Activated naive CD8-positive, alpha-beta T cell treated with anti-CD3 and anti-CD28 coated beads, Interleukin-2, amount 10 ng/mL, durations not matched to agents 7 days and 5 days (primary cell): ENCODE results near the gene MED19. TPM values are rescaled to one million over a fixed set of nuclear protein-coding genes. Genes with fewer than 3 reads are reported as not detected.
"Not testable (repeated sequence)": the region's sequence is repeated elsewhere in the genome, so short reads cannot be mapped to it uniquely, and the experiment has no call there.

Source experiments
- ATAC-seq: fragments of 150-1000 bp; cut with Tn5 transposase; one replicate; pipeline ENCODE4 v1.10.0; 2021; ENCODE audit warnings: low read depth, moderate library complexity
- POLR2A ChIA-PET: fragments of 350-600 bp; sonication (Branson Sonifier 250); formaldehyde crosslinking; loops from one replicate; lab custom pipeline; 2021; ENCODE audit warnings: antibody characterized with exemption; lab: Charles Lee
- DNase-seq: peaks from one replicate; pipeline ENCODE4 v3.0.0; 2021
- H3K27ac Mint-ChIP-seq: one replicate; pipeline ENCODE4 v1.8.0; 2022; ENCODE audit warnings: mild to moderate bottlenecking, mixed read lengths
- H3K27me3 Mint-ChIP-seq: one replicate; pipeline ENCODE4 v1.8.0; 2022; ENCODE audit warnings: mild to moderate bottlenecking, moderate library complexity, mixed read lengths
- H3K36me3 Mint-ChIP-seq: one replicate; pipeline ENCODE4 v1.8.0; 2021; ENCODE audit warnings: mild to moderate bottlenecking, mixed read lengths
- H3K4me1 Mint-ChIP-seq: one replicate; pipeline ENCODE4 v1.8.0; 2021; ENCODE audit warnings: mixed read lengths
- H3K4me3 Mint-ChIP-seq: one replicate; pipeline ENCODE4 v1.8.0; 2022; ENCODE audit warnings: mild to moderate bottlenecking, moderate library complexity, mixed read lengths
- H3K9me3 Mint-ChIP-seq: one replicate; pipeline ENCODE4 v1.8.0; 2021; ENCODE audit warnings: mixed read lengths
- total RNA-seq, 2 experiments: library from RNA; stranded (reverse); gene quantifications; one replicate each; pipeline ENCODE4 v1.2.3, GENCODE V29; 2021

Gene MED19
- total RNA-seq, 2 experiments from 2014 or later: 13.1 to 14.0 TPM

GRCh38 chr11:57732661-57733060 lies 20.6 kb upstream of the MED19 start:
- ATAC-seq: no peak
- POLR2A ChIA-PET: interaction anchor here (1.1 kb wide), 1 partner anchor 13 kb away, joined by 3 read pairs; no protein-coding TSS in a partner anchor
- Mint-ChIP-seq H3K4me1 (peaks cover 14% of the 10 kb centered on the region), H3K4me3 (no peak overlapping the region), H3K27me3 (no peaks in the 10 kb centered on the region), H3K9me3 (no peaks in the 10 kb centered on the region), H3K36me3 (peaks cover 6% of the 10 kb centered on the region), H3K27ac (no peak overlapping the region)
- DNase-seq: no peak

GRCh38 chr11:57729479-57729878 lies 17.5 kb upstream of the MED19 start:
- ATAC-seq (no peak), DNase-seq (no peak)
- H3K9me3 Mint-ChIP-seq: no peaks in the 10 kb centered on the region
- H3K36me3 Mint-ChIP-seq: peaks cover 6% of the 10 kb centered on the region
- no peaks in the 10 kb centered on the region for H3K27me3 Mint-ChIP-seq
- H3K4me1 Mint-ChIP-seq: peaks cover 5% of the 10 kb centered on the region
- H3K4me3 Mint-ChIP-seq: no peak overlapping the region
- POLR2A ChIA-PET: no interaction called here
- no peak overlapping the region for H3K27ac Mint-ChIP-seq

DNA sequence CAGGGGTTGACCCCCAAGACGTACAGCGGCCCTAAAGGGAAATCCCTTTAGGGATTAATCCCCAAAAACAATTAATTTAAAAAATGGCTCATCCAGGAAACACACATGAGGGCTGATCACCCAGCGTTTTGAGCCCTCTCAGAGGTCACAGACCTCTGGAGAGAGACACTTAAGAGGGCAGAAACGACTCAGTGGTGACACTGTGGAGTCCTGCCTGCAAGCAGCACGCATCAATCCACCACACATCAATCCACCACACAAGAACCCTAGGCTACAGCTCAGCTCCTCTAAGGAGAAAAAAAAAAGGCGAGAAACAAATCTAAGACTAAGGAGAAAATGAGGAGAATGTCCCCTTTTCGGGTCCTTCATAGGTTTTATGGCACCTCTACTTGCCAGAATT lies 16.8 kb upstream of the MED19 start:
- POLR2A ChIA-PET: no interaction called here
- no peak overlapping the region for H3K4me3 Mint-ChIP-seq
- no peak for ATAC-seq
- peaks cover 4% of the 10 kb centered on the region for H3K36me3 Mint-ChIP-seq
- H3K9me3 Mint-ChIP-seq: no peaks in the 10 kb centered on the region
- no peak for DNase-seq
- H3K27me3 Mint-ChIP-seq: no peaks in the 10 kb centered on the region
- H3K4me1 Mint-ChIP-seq: peaks cover 5% of the 10 kb centered on the region
- H3K27ac Mint-ChIP-seq: no peak overlapping the region

DNA sequence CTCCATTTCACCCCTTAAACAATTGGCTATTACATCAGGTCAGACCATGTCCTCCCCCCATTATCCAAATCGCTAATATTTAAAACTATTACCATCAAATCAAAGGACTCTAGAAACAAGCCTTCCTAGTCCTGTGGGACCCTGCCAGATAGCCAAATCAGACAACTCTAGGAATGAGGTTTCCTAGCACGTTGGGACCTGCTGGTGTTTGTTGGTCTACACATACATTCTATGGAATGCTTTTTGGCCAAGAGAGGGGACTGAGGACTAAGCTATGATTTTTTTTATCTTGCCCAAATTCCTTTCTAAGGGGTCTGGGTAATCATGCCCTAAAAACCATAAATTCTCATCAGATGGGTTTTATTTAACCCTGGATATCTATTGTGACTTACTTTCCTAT lies 15.2 kb upstream of the MED19 start:
- no peak overlapping the region for H3K27ac Mint-ChIP-seq
- POLR2A ChIA-PET: no interaction called here

GRCh38 chr11:57716726-57717125 lies 4.7 kb upstream of the MED19 start:
- H3K4me3 Mint-ChIP-seq, H3K9me3 Mint-ChIP-seq, POLR2A ChIA-PET, ATAC-seq, H3K27ac Mint-ChIP-seq, H3K27me3 Mint-ChIP-seq, DNase-seq: not testable (repeated sequence)
- Mint-ChIP-seq H3K4me1 (peaks cover 12% of the 10 kb centered on the region), H3K36me3 (peaks cover 10% of the 10 kb centered on the region)

More for the DNA sequence above, 15.2 kb upstream of the MED19 start:
- no peaks in the 10 kb centered on the region for H3K27me3 Mint-ChIP-seq
- H3K4me1 Mint-ChIP-seq: peaks cover 5% of the 10 kb centered on the region
- ATAC-seq (no peak), DNase-seq (no peak)
- H3K36me3 Mint-ChIP-seq: peaks cover 4% of the 10 kb centered on the region
- no peak overlapping the region for H3K4me3 Mint-ChIP-seq
- no peaks in the 10 kb centered on the region for H3K9me3 Mint-ChIP-seq

DNA sequence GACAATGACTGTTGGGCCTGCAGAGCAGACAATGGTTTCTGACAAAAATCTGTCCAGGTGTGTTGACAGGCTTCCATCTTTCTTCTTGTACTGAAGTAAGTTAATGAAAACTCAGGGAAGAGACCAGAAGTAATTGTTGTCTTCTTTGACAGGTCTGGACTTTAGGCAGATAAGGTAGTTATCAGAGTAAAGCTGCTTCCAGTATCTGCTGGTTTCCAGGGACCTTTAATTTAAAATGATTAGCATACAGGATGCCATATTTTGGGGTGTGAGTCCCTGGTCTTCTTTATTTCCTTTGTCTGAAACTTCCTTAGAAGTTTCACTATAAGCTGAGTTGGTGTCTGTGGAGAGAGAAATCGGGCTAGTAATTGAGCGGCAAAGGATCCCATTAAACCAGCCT lies 1.8 kb upstream of the MED19 start:
- peaks cover 28% of the 10 kb centered on the region for H3K4me1 Mint-ChIP-seq
- H3K27ac Mint-ChIP-seq: peak overlapping the region; percentile 93
- H3K27me3 Mint-ChIP-seq: no peaks in the 10 kb centered on the region
- POLR2A ChIA-PET: interaction anchor here (1.0 kb wide), 2 partner anchors 18 to 28 kb away, joined by 6 read pairs; partner anchors contain the start of gene SELENOH
- peak overlapping the region; percentile 97 for H3K4me3 Mint-ChIP-seq
- H3K9me3 Mint-ChIP-seq: no peaks in the 10 kb centered on the region
- ATAC-seq: no peak
- H3K36me3 Mint-ChIP-seq: peaks cover 8% of the 10 kb centered on the region
- no peak for DNase-seq

DNA sequence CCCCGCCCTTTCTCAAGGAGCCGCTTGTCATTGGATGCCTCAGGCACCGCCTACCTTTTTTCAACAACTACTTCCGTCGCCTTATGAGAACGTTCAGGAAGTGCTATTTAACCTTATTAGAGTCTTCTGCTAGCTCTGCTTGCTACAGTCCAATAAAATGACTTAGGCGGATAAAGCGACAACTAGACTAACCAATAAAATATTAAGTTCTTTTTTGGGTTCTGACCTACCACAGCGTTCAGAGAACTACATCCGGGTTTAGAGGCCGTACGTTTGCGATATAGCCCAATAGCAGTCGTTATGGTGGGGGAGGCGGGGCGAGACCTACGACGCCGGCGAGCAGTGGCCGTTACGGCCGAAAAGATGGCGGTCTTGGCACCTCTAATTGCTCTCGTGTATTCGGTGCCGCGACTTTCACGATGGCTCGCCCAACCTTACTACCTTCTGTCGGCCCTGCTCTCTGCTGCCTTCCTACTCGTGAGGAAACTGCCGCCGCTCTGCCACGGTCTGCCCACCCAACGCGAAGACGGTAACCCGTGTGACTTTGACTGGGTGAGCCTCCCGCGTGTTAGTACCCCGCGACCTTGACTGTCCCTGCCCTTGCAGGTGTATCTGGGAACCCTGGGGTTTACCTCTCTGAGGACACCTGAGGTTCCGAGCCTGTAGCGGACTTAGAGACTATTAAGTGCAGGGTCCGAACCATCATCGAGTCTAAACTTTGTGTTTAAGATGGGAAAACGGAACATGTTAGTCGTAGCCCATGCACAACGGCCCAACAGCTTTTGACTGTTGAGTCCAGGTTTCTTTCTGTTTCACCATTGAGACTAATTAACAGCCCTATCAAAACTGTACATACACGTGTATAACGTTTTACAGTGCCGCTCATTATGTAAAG lies 488 bp upstream of the MED19 start, which contains the start of gene TMX2:
Gene TMX2, plus strand, starts transcription at position 338 of the 895 bp plus-strand sequence. Its CDS starts 26 bp downstream, at position 364.
- H3K27me3 Mint-ChIP-seq: no peaks in the 10 kb centered on the region
- H3K4me1 Mint-ChIP-seq: peaks cover 36% of the 10 kb centered on the region
- DNase-seq (peak; percentile 86), ATAC-seq (peak; percentile 96)
- H3K36me3 Mint-ChIP-seq: peaks cover 7% of the 10 kb centered on the region
- peak within 1 kb of the TSS; percentile 93 for H3K27ac Mint-ChIP-seq
- peak within 1 kb of the TSS; percentile 97 for H3K4me3 Mint-ChIP-seq
- POLR2A ChIA-PET: interaction anchor here (0.6 to 2.9 kb wide), 9 partner anchors 9 to 223 kb away, joined by 3 to 17 read pairs (median 5); partner anchors contain the start of gene SELENOH
- H3K9me3 Mint-ChIP-seq: no peaks in the 10 kb centered on the region

DNA sequence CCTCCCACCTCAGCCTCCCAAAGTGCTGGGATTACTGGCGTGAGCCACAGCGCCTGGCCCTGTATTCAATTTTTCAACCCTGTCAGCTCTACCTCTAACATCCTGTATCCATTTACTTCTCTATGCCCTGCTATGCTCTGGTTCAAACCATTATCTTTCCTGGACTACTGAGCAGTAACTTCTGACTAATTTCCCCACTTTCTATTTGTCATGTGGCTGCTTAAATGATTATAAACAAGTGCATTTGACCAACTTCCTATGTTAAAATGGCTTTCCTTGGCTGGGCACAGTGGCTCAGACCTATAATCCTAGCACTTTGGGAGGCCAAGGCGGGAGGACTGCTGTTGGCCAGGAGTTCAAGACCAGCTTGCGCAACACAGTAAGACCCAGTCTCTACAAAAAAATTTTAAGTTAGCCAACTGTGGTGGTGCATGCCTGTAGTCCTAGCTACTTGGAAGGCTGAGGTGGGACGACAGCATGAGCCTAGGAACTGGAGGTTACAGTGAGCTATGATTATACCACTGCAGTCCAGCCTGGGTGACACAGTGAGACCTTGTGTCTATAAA lies 2.1 kb downstream of the MED19 start:
- DNase-seq: no peak
- Mint-ChIP-seq H3K9me3 (no peaks in the 10 kb centered on the region), H3K36me3 (peaks cover 6% of the 10 kb centered on the region), H3K4me1 (peaks cover 36% of the 10 kb centered on the region), H3K27me3 (no peaks in the 10 kb centered on the region), H3K4me3 (no peak overlapping the region), H3K27ac (no peak overlapping the region)
- POLR2A ChIA-PET: interaction anchor here (1.0 kb wide), 1 partner anchor 8 kb away, joined by 3 read pairs; no protein-coding TSS in a partner anchor
- no peak for ATAC-seq

DNA sequence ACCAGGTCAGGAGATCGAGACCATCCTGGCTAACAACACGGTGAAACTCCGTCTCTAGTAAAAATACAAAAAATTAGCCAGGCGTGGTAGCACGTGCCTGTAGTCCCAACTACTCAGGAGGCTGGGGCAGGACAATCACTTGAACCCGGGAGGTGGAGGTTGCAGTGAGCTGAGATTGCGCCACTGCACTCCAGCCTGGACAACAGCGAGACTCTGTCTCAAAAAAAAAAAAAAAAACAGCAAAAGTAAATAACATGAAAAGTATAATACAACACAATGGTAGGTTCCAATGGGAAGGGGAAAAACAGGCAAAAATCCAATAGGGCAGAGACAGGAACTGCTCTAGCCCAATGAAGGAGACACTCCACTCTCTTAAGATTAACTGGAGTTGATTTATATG lies 6.6 kb downstream of the MED19 start:
- POLR2A ChIA-PET, H3K27ac Mint-ChIP-seq, H3K4me3 Mint-ChIP-seq, ATAC-seq, H3K9me3 Mint-ChIP-seq, H3K27me3 Mint-ChIP-seq, DNase-seq: not testable (repeated sequence)
- Mint-ChIP-seq H3K4me1 (peaks cover 15% of the 10 kb centered on the region), H3K36me3 (peaks cover 22% of the 10 kb centered on the region)

GRCh38 chr11:57704932-57705331 lies 7.1 kb downstream of the MED19 start:
- peaks cover 21% of the 10 kb centered on the region for H3K36me3 Mint-ChIP-seq
- peaks cover 12% of the 10 kb centered on the region for H3K4me1 Mint-ChIP-seq
- DNase-seq (no peak), ATAC-seq (no peak)
- POLR2A ChIA-PET: no interaction called here
- H3K9me3 Mint-ChIP-seq: no peaks in the 10 kb centered on the region
- no peak overlapping the region for H3K27ac Mint-ChIP-seq
- no peak overlapping the region for H3K4me3 Mint-ChIP-seq
- no peaks in the 10 kb centered on the region for H3K27me3 Mint-ChIP-seq

DNA sequence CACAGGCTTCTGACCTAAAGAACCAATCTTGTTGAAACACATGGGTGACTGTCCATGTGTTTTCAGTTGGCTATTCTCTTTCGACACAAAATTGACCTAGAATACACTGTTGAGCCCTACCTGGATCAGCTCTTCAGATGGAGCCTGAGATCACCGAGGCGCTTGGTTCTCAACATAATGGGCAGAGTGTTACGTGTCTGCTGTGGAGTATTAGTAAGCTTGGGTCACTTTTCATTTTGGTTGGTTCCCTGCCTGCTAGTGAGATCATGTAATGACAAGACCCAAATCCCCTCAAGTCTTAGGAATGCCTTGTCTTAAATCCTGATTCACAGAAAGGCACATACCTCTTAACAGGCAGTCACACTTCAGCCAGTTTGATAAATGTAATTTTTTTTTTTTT lies 8.7 kb downstream of the MED19 start:
- POLR2A ChIA-PET: interaction anchor here (0.7 to 1.2 kb wide), 3 partner anchors 8 to 36 kb away, joined by 5 to 7 read pairs (median 6); partner anchors contain the start of gene MED19
- Mint-ChIP-seq H3K36me3 (peaks cover 27% of the 10 kb centered on the region), H3K27ac (no peak overlapping the region), H3K27me3 (no peaks in the 10 kb centered on the region), H3K4me1 (peaks cover 4% of the 10 kb centered on the region), H3K9me3 (no peaks in the 10 kb centered on the region), H3K4me3 (no peak overlapping the region)
- DNase-seq (no peak), ATAC-seq (no peak)

- no peak for ATAC-seq
- Mint-ChIP-seq H3K27ac (no peak overlapping the region), H3K36me3 (peaks cover 34% of the 10 kb centered on the region)
These were observed 11.6 kb downstream of the MED19 start for GRCh38 chr11:57700425-57700824.

DNA sequence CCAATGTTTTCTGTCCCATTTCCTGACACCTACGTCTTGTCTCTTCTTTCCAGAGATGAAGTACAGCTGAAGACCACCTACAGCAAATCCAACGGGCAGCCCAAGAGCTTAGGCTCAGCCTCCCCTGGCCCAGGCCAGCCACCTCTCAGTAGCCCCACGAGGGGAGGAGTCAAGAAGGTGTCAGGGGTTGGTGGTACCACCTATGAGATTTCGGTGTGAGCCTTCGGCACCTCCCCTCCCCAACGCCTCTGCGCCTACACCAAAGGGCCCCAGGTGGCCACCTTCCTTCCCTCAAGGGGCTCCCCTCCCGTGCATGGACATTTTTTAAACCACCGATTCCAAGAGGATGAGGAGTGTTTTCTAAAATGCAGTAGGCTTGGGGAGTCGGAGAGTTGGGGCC lies 12.2 kb downstream of the MED19 start:
- Mint-ChIP-seq H3K4me3 (no peak overlapping the region), H3K27me3 (no peaks in the 10 kb centered on the region), H3K27ac (no peak overlapping the region), H3K4me1 (no peaks in the 10 kb centered on the region), H3K36me3 (peaks cover 34% of the 10 kb centered on the region), H3K9me3 (no peaks in the 10 kb centered on the region)
- ATAC-seq: no peak
- POLR2A ChIA-PET: no interaction called here
- no peak for DNase-seq

More at GRCh38 chr11:57700425-57700824, 11.6 kb downstream of the MED19 start:
- Mint-ChIP-seq H3K4me1 (no peaks in the 10 kb centered on the region), H3K9me3 (no peaks in the 10 kb centered on the region), H3K4me3 (no peak overlapping the region), H3K27me3 (no peaks in the 10 kb centered on the region)
- POLR2A ChIA-PET: interaction anchor here (1.1 kb wide), 1 partner anchor 11 kb away, joined by 4 read pairs; the partner anchor contains the start of gene MED19
- no peak for DNase-seq
